A673 (cell line): Measurements from ENCODE around the gene SERINC5.
"Not testable (repeated sequence)": the region's sequence is repeated elsewhere in the genome, so short reads cannot be mapped to it uniquely, and the experiment has no call there.

Experiments used
- CTCF ChIP-seq: fragments of 300-800, 200-600 bp; sonication (generic); conservative IDR thresholded peaks from 2 replicates; pipeline ENCODE4 v1.5.1; 2017; ENCODE audit warnings: low read depth, mild to moderate bottlenecking, antibody characterized with exemption, low read length, moderate library complexity, mixed read lengths
- EZH2 ChIP-seq: fragments of 200-600 bp; sonication (generic); IDR thresholded peaks from 2 replicates; pipeline ENCODE4 v1.6.1; 2017; ENCODE audit warnings: borderline replicate concordance, low read depth, mild to moderate bottlenecking, mixed read lengths, antibody characterized with exemption, low read length; ENCODE audit not compliant: poor library complexity, severe bottlenecking

DNA sequence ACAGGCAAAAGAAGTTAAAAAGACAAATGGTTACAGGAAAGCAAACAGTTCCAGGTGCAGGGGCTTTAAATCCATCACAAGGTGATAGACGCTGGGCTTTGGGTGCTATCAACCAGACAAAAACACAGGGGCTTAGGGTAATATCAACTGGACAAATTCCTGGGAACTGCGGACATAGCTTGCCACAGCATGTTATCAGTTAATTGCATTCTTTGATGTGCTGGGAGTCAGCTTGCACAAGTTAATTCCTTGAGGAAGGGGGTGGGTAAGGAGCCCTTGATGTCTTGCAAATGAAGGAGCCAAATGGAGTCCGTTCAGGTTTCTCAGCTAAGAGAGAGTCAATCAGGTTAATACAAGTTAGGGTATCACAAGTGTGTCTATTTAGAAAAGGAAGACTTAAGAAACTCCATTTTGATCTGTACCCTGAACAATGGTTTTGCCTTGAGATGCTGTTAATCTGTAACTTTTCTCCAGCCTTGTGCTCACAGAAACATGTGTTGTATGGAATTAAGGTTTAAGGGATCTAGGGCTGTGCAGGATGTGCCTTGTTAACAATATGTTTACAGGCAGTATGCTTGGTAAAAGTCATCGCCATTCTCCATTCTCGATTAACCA is 144.4 kb downstream of the SERINC5 start:
- not testable (repeated sequence) for TF ChIP-seq CTCF, EZH2
